Progenitor cell of endocrine pancreas (in vitro differentiated cells): ENCODE results near the gene CLBA1. TPM values are rescaled to one million over a fixed set of nuclear protein-coding genes. Genes with fewer than 3 reads are reported as not detected.
A peak's percentile ranks its signal among the peaks of the same experiment; 100 is the strongest.

Experiments
- DNase-seq: peaks from one replicate; pipeline ENCODE4 v3.0.0; 2021; ENCODE audit warnings: low spot score; ENCODE audit not compliant: unreplicated experiment
- H3K27ac Mint-ChIP-seq: 2 replicates; pipeline ENCODE4 v1.8.0; 2021; ENCODE audit warnings: mild to moderate bottlenecking, moderate library complexity, mixed read lengths
- H3K27me3 Mint-ChIP-seq: 2 replicates; pipeline ENCODE4 v1.8.0; 2021; ENCODE audit warnings: mixed read lengths
- H3K36me3 Mint-ChIP-seq: 2 replicates; pipeline ENCODE4 v1.8.0; 2022; ENCODE audit warnings: mixed read lengths; ENCODE audit not compliant: insufficient read depth
- H3K4me1 Mint-ChIP-seq: 2 replicates; pipeline ENCODE4 v1.8.0; 2021; ENCODE audit warnings: low read depth, mixed read lengths
- H3K4me3 Mint-ChIP-seq: 2 replicates; pipeline ENCODE4 v1.8.0; 2021; ENCODE audit warnings: low read depth, mild to moderate bottlenecking, moderate library complexity, mixed read lengths
- H3K9me3 Mint-ChIP-seq: 2 replicates; pipeline ENCODE4 v1.8.0; 2021; ENCODE audit warnings: low read depth, mixed read lengths
- long read RNA-seq: library from polyadenylated mRNA; unstranded; transcript quantifications from one replicate; pipeline ENCODE4 v2.0.0, GENCODE V29; 2020
- total RNA-seq: library from RNA; stranded (reverse); gene quantifications from 2 replicates; pipeline ENCODE4 v1.2.1, GENCODE V29; 2021
- TF ChIP-seq, protein P1 (sequence below): fragments of 200-600 bp; sonication (generic); IDR thresholded peaks from one replicate; pipeline ENCODE4 v1.5.0; 2021; ENCODE audit warnings: antibody characterized with exemption, mild to moderate bottlenecking; ENCODE audit not compliant: unreplicated experiment

CLBA1 gene
- total RNA-seq, result 20.1 and 20.8 TPM in 2 replicates
- long read RNA-seq, partial matches to known transcripts, result 0 of 4 reads
- long read RNA-seq, other reads (novel, unspliced or antisense), result 3 of 4 reads

DNA sequence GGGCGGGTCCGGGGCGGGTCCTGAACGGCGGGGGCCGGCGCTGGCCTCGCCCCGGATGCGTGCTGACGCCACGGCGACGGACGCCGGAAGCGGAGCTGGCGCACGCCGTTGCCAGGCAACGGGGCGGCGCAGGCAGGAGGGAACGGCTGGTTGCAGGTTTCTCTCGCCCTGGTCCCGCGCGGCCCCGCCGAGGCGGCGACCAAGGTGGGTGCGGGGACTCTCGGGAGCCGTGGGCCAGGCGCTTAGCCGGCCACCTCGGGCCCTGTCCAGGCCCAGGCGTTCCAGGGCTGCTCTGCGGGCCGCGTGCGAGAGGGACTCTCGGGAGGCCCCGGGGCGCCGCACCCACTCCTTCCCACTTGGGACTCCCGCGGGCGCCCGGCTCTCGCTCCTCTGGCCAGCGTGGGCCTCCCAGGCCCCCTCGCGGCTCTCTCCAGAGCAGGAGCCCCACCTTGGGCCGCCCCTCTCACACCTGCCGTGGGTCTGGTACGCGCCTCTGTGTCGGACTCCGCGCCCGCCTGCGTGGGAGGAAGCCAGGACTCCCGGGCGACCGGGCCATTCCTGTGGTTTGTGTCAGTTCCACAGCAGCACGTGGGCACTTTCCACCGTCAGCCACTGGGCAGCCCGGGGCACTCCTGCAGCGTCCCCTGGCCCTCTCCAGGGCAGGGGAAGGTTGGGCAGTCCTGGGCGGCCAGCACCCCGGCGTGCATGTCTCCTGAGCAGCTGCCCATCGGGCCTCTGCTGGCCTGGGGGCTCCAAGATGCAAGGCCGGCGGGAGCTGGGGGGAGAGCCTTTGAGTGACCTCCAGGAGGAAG, at the start of gene CLBA1:
TSS of gene CLBA1 (plus strand) at position 114 of the 812 bp plus-strand sequence. CDS start at position 758, 644 bp downstream.
- peak within 1 kb of the TSS; percentile 76 for H3K4me3 Mint-ChIP-seq
- peaks cover 9% of the 10 kb centered on the region for H3K27me3 Mint-ChIP-seq
- peak within 1 kb of the TSS; percentile 52 for H3K27ac Mint-ChIP-seq
- peak; percentile 78 for DNase-seq
- no peaks in the 10 kb centered on the region for H3K9me3 Mint-ChIP-seq
- TF ChIP-seq, protein P1, sequence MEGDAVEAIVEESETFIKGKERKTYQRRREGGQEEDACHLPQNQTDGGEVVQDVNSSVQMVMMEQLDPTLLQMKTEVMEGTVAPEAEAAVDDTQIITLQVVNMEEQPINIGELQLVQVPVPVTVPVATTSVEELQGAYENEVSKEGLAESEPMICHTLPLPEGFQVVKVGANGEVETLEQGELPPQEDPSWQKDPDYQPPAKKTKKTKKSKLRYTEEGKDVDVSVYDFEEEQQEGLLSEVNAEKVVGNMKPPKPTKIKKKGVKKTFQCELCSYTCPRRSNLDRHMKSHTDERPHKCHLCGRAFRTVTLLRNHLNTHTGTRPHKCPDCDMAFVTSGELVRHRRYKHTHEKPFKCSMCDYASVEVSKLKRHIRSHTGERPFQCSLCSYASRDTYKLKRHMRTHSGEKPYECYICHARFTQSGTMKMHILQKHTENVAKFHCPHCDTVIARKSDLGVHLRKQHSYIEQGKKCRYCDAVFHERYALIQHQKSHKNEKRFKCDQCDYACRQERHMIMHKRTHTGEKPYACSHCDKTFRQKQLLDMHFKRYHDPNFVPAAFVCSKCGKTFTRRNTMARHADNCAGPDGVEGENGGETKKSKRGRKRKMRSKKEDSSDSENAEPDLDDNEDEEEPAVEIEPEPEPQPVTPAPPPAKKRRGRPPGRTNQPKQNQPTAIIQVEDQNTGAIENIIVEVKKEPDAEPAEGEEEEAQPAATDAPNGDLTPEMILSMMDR, result no peak
- no peaks in the 10 kb centered on the region for H3K36me3 Mint-ChIP-seq
- H3K4me1 Mint-ChIP-seq, result peaks cover 4% of the 10 kb centered on the region

- no peaks in the 10 kb centered on the region for H3K36me3 Mint-ChIP-seq
- H3K4me3 Mint-ChIP-seq, result no peak overlapping the region
- no peak for DNase-seq
- TF ChIP-seq, protein P1, result no peak
- peaks cover 2% of the 10 kb centered on the region for H3K4me1 Mint-ChIP-seq
- no peak overlapping the region for H3K27ac Mint-ChIP-seq
- no peaks in the 10 kb centered on the region for H3K9me3 Mint-ChIP-seq
- H3K27me3 Mint-ChIP-seq, result peaks cover 78% of the 10 kb centered on the region
Measured at GRCh38 chr14:104935955-104936354, 49.6 kb upstream of the CLBA1 start.

GRCh38 chr14:104936361-104937155, 49.0 kb upstream of the CLBA1 start:
- Mint-ChIP-seq H3K36me3 (no peaks in the 10 kb centered on the region), H3K4me3 (no peak overlapping the region), H3K9me3 (no peaks in the 10 kb centered on the region), H3K4me1 (peaks cover 2% of the 10 kb centered on the region), H3K27me3 (peaks cover 74% of the 10 kb centered on the region), H3K27ac (no peak overlapping the region)
- DNase-seq, result no peak
- TF ChIP-seq, protein P1, result no peak

DNA sequence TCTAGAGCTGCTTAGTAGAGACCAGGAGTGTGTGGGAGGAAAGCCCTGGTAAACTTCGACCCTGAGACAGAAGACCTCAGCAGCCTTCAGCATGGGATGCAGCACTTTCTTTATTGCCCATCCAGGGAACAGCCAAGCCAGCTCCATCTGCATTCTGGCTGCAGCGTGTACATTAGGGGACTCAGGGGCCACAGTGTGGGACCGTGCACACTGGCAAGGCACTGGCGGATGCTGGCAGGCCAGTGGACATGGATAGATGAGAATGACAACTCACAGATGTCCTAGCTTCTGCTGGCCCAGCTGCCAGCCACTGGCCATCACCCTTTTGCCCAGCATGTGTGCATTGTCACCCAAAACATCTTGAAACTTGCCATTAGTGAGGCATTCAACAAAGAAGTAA, 48.4 kb upstream of the CLBA1 start:
- H3K9me3 Mint-ChIP-seq, result no peaks in the 10 kb centered on the region

More for the DNA sequence above, 48.4 kb upstream of the CLBA1 start:
- H3K27me3 Mint-ChIP-seq, result peaks cover 71% of the 10 kb centered on the region
- TF ChIP-seq, protein P1, result no peak
- H3K4me1 Mint-ChIP-seq, result peaks cover 2% of the 10 kb centered on the region
- no peaks in the 10 kb centered on the region for H3K36me3 Mint-ChIP-seq
- H3K27ac Mint-ChIP-seq, result no peak overlapping the region
- no peak for DNase-seq
- H3K4me3 Mint-ChIP-seq, result no peak overlapping the region
